ENCODE data around the gene SAP30L.

DNA sequence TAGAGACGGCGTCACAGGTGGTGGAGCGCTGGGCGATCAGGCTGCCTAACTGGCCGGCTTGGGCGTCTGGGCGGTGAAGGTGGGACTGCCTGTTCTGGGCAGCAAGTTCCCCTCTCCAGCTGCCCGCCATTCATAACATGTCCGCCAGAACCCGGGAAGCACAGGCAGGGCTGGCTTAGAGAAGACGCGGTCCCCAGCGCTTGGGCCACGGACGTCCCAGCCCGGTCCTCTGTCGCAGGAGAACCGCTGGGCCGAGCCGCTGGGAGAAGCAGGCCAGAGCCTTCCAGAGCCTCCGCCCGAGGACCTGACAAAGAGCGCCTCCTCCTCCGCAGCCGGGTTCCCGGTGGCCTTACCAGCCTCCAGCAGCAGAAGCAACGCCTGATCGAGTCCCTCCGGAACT is 47.5 kb downstream of the SAP30L start:
- TF ChIP-seq, protein P1, sequence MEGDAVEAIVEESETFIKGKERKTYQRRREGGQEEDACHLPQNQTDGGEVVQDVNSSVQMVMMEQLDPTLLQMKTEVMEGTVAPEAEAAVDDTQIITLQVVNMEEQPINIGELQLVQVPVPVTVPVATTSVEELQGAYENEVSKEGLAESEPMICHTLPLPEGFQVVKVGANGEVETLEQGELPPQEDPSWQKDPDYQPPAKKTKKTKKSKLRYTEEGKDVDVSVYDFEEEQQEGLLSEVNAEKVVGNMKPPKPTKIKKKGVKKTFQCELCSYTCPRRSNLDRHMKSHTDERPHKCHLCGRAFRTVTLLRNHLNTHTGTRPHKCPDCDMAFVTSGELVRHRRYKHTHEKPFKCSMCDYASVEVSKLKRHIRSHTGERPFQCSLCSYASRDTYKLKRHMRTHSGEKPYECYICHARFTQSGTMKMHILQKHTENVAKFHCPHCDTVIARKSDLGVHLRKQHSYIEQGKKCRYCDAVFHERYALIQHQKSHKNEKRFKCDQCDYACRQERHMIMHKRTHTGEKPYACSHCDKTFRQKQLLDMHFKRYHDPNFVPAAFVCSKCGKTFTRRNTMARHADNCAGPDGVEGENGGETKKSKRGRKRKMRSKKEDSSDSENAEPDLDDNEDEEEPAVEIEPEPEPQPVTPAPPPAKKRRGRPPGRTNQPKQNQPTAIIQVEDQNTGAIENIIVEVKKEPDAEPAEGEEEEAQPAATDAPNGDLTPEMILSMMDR (IDR thresholded peaks at IDR 0.05), result no peak
- TF ChIP-seq POLR2A (IDR thresholded peaks at IDR 0.05) (no peak), EP300 (IDR thresholded peaks at IDR 0.05) (no peak)

Measured in sigmoid colon (tissue), 4 donors.